ENCODE data around the gene CRPPA. TPM values are rescaled to one million over a fixed set of nuclear protein-coding genes. Genes with fewer than 3 reads are reported as not detected.
"Not testable (repeated sequence)": the region's sequence is repeated elsewhere in the genome, so short reads cannot be mapped to it uniquely, and the experiment has no call there.

CRPPA gene
- total RNA-seq, 4 donors from 2014 or later = 3.9 to 6.3 (median 4.2) TPM

- DNase-seq (ENCODE audit: low spot score in 2 of 2) = no peak
- Histone ChIP-seq H3K36me3 (no peaks in the 10 kb centered on the region), H3K9me3 (peaks cover 0 to 5% (median 0%) of the 10 kb centered on the region in 4 donors), H3K27me3 (no peaks in the 10 kb centered on the region), H3K4me3 (no peak overlapping the region), H3K4me1 (peaks cover 0 to 1% (median 0%) of the 10 kb centered on the region in 4 donors), H3K27ac (no peak overlapping the region)
- no peak for TF ChIP-seq POLR2A (IDR thresholded peaks at IDR 0.05)
- TF ChIP-seq EP300 (IDR thresholded peaks at IDR 0.05) = no peak
- no peak for TF ChIP-seq CTCF (IDR thresholded peaks at IDR 0.05)
- WGBS, 2 donors = 68 to 69% methylated on average over 2 of the region's 2 CpGs
These were observed 39.6 kb upstream of the CRPPA start for GRCh38 chr7:16460789-16461493.

DNA sequence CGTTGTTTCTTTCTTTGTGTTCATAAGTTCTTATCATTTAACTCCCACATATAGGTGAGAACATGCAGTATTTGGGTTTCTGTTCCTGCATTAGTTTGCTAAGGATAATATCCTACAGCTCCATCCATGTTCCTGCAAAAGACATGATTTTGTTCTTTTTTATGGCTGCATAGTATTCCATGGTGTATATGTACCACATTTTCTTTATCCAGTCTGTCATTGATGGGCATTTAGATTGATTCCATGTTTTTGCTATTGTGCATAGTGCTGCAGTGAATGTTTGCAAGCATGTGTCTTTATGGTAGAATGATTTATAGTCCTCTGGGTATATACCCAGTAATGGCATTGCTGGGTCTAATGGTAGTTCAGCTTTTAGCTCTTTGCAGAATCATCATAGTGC, 35.0 kb upstream of the CRPPA start:
- not testable (repeated sequence) for H3K27me3 ChIP-seq; H3K4me3 ChIP-seq; H3K9me3 ChIP-seq; DNase-seq (ENCODE audit: low spot score in 2 of 2); H3K27ac ChIP-seq; H3K4me1 ChIP-seq; H3K36me3 ChIP-seq
- WGBS, 2 donors = 61 to 66% methylated on average over 1 of the region's 1 CpG

GRCh38 chr7:16455591-16455990, 34.3 kb upstream of the CRPPA start:
- Histone ChIP-seq H3K27me3 (no peaks in the 10 kb centered on the region), H3K36me3 (no peaks in the 10 kb centered on the region), H3K27ac (no peak overlapping the region), H3K4me1 (no peaks in the 10 kb centered on the region), H3K4me3 (no peak overlapping the region), H3K9me3 (peaks cover 0 to 5% (median 0%) of the 10 kb centered on the region in 4 donors)
- WGBS, 2 donors = 31 to 34% methylated on average over 1 of the region's 1 CpG
- DNase-seq (ENCODE audit: low spot score in 2 of 2) = no peak
- no peak for TF ChIP-seq CTCF (IDR thresholded peaks at IDR 0.05)
- TF ChIP-seq POLR2A (IDR thresholded peaks at IDR 0.05) = no peak
- TF ChIP-seq EP300 (IDR thresholded peaks at IDR 0.05) = no peak

- Histone ChIP-seq H3K27me3 (no peaks in the 10 kb centered on the region), H3K4me1 (no peaks in the 10 kb centered on the region), H3K27ac (no peak overlapping the region), H3K4me3 (no peak overlapping the region), H3K36me3 (no peaks in the 10 kb centered on the region), H3K9me3 (no peaks in the 10 kb centered on the region)
- no peak for TF ChIP-seq EP300 (IDR thresholded peaks at IDR 0.05)
- DNase-seq (ENCODE audit: low spot score in 2 of 2) = no peak
- WGBS, 2 donors = 92 to 96% methylated on average over 6 of the region's 6 CpGs
These were observed 29.0 kb upstream of the CRPPA start for GRCh38 chr7:16450366-16450765.

GRCh38 chr7:16447876-16448275, 26.5 kb upstream of the CRPPA start:
- Histone ChIP-seq H3K27ac (no peak overlapping the region), H3K27me3 (no peaks in the 10 kb centered on the region), H3K4me1 (no peaks in the 10 kb centered on the region), H3K9me3 (no peaks in the 10 kb centered on the region), H3K4me3 (no peak overlapping the region), H3K36me3 (no peaks in the 10 kb centered on the region)
- WGBS, 2 donors = 17 to 31% methylated on average over 1 of the region's 1 CpG
- no peak for DNase-seq (ENCODE audit: low spot score in 2 of 2)
- TF ChIP-seq POLR2A (IDR thresholded peaks at IDR 0.05) (no peak), CTCF (IDR thresholded peaks at IDR 0.05) (no peak), EP300 (IDR thresholded peaks at IDR 0.05) (no peak)

GRCh38 chr7:16446508-16446907, 25.2 kb upstream of the CRPPA start:
- peak overlapping the region in 1 of 4 donors; percentile 22 for H3K27ac ChIP-seq
- no peaks in the 10 kb centered on the region for H3K36me3 ChIP-seq
- H3K9me3 ChIP-seq = no peaks in the 10 kb centered on the region
- no peaks in the 10 kb centered on the region for H3K4me1 ChIP-seq
- DNase-seq (ENCODE audit: low spot score in 2 of 2) = no peak
- TF ChIP-seq CTCF (IDR thresholded peaks at IDR 0.05) = no peak
- TF ChIP-seq POLR2A (IDR thresholded peaks at IDR 0.05) = no peak
- no peak for TF ChIP-seq EP300 (IDR thresholded peaks at IDR 0.05)
- WGBS, 2 donors = 51% methylated on average over 1 of the region's 1 CpG
- no peak overlapping the region for H3K4me3 ChIP-seq
- H3K27me3 ChIP-seq = no peaks in the 10 kb centered on the region

GRCh38 chr7:16443871-16444270, 22.5 kb upstream of the CRPPA start:
- H3K36me3 ChIP-seq; H3K9me3 ChIP-seq; DNase-seq (ENCODE audit: low spot score in 2 of 2); H3K27me3 ChIP-seq; H3K4me3 ChIP-seq; H3K4me1 ChIP-seq; H3K27ac ChIP-seq: not testable (repeated sequence)
- 89 to 92% methylated on average over 2 of the region's 2 CpGs for WGBS, 2 donors

All from tibial nerve (tissue), 4 donors.